Measurements from ENCODE around the gene SHISAL2A. TPM values are rescaled to one million over a fixed set of nuclear protein-coding genes. Genes with fewer than 3 reads are reported as not detected.

SHISAL2A gene
- total RNA-seq, 2 experiments from 2014 or later = 8.1 to 9.8 TPM

GRCh38 chr1:52706136-52706670 lies 73.2 kb downstream of the SHISAL2A start:
- ChIA-PET CTCF (no interaction called here), POLR2A (interaction anchor here (0.6 kb wide), 1 partner anchor 10 kb away, joined by 4 read pairs; no protein-coding TSS in a partner anchor)
- ATAC-seq (no peak), DNase-seq (no peak)
- Mint-ChIP-seq H3K36me3 (ENCODE audit: low read depth) (no peaks in the 10 kb centered on the region), H3K27me3 (no peaks in the 10 kb centered on the region), H3K4me1 (peaks cover 12% of the 10 kb centered on the region), H3K9me3 (ENCODE audit: low read depth) (no peaks in the 10 kb centered on the region), H3K27ac (no peak overlapping the region), H3K4me3 (no peak overlapping the region)
- intact Hi-C loops (cut with DNase I, micrococcal nuclease) = loop anchor here in 1 of 2 experiments (10.0 kb wide), 2 partner anchors 119 to 489 kb away; partner anchors contain the start of gene CPT2

Other genes with a start within 250 kb of the SHISAL2A start
- 10 to 100 TPM; 51.0 to 57.9 TPM for gene ORC1, start 228.7 kb upstream of the SHISAL2A start, total RNA-seq
- 100 to 1,000 TPM in 1 of 2 experiments, 10 to 100 TPM in 1; 88.9 to 103 TPM for gene PRPF38A, start 228.6 kb upstream of the SHISAL2A start, total RNA-seq
- gene TUT4, start 80.1 kb upstream of the SHISAL2A start, total RNA-seq = 10 to 100 TPM; 61.6 to 71.7 TPM
- gene GPX7, start 30.8 kb upstream of the SHISAL2A start, total RNA-seq = 10 to 100 TPM; 19.0 to 23.1 TPM
- gene COA7, start 65.2 kb downstream of the SHISAL2A start, total RNA-seq = 10 to 100 TPM; 11.0 to 17.2 TPM
- gene ZYG11B, start 93.3 kb downstream of the SHISAL2A start, total RNA-seq = 10 to 100 TPM; 12.9 to 14.3 TPM
- gene ZYG11A, start 209.6 kb downstream of the SHISAL2A start, total RNA-seq = under 1 TPM; 0.11 to 0.25 TPM

Measured in activated CD4-positive, alpha-beta T cell treated with anti-CD3 and anti-CD28 coated beads for 36 hours (primary cell).